ENCODE data around the gene TINCR. TPM values are rescaled to one million over a fixed set of nuclear protein-coding genes. Genes with fewer than 3 reads are reported as not detected.
"Not testable (repeated sequence)": the region's sequence is repeated elsewhere in the genome, so short reads cannot be mapped to it uniquely, and the experiment has no call there.

The TINCR gene
- 0.22 TPM for polyA plus RNA-seq (2013, experiment 1 of 2; ENCODE audit: insufficient read length)
- polyA plus RNA-seq (2013, experiment 2 of 2; ENCODE audit: insufficient read length) = 0.31 TPM

- DNase-seq = no peak
These were observed at the start of gene TINCR for GRCh38 chr19:5567360-5567969. Gene TINCR (minus strand): TSS chr19:5567953.

GRCh38 chr19:5617080-5617479 lies 49.3 kb upstream of the TINCR start:
- no peak for DNase-seq

- DNase-seq = peak; percentile 50
These were observed 48.1 kb upstream of the TINCR start for GRCh38 chr19:5615756-5616327.

- no peak for DNase-seq
These were observed 45.4 kb upstream of the TINCR start for GRCh38 chr19:5612891-5613865.

GRCh38 chr19:5609881-5610448 lies 42.2 kb upstream of the TINCR start:
- no peak for DNase-seq

- DNase-seq = not testable (repeated sequence)
These were observed 41.0 kb upstream of the TINCR start for GRCh38 chr19:5608766-5609165.

GRCh38 chr19:5608291-5608690 lies 40.5 kb upstream of the TINCR start:
- DNase-seq = no peak

GRCh38 chr19:5607318-5608275 lies 39.8 kb upstream of the TINCR start:
- DNase-seq = no peak

GRCh38 chr19:5605362-5605761 lies 37.6 kb upstream of the TINCR start:
- DNase-seq = no peak

GRCh38 chr19:5603626-5604025 lies 35.9 kb upstream of the TINCR start:
- no peak for DNase-seq

GRCh38 chr19:5600797-5601196 lies 33.0 kb upstream of the TINCR start:
- no peak for DNase-seq

- no peak for DNase-seq
These were observed 28.0 kb upstream of the TINCR start for GRCh38 chr19:5595745-5596144.

GRCh38 chr19:5595129-5595528 lies 27.4 kb upstream of the TINCR start:
- no peak for DNase-seq

GRCh38 chr19:5594521-5594950 lies 26.8 kb upstream of the TINCR start:
- DNase-seq = no peak

GRCh38 chr19:5593343-5594255 lies 25.8 kb upstream of the TINCR start:
- DNase-seq = no peak

- no peak for DNase-seq
These were observed 25.0 kb upstream of the TINCR start for GRCh38 chr19:5592531-5593342.

- DNase-seq = no peak
These were observed 23.7 kb upstream of the TINCR start for GRCh38 chr19:5591476-5591875.

- DNase-seq = no peak
These were observed 23.1 kb upstream of the TINCR start for GRCh38 chr19:5590865-5591154.

- DNase-seq = no peak
These were observed 22.6 kb upstream of the TINCR start for GRCh38 chr19:5590151-5590864.
